Measurements from ENCODE around the gene KCTD1.

The KCTD1 gene

DNA sequence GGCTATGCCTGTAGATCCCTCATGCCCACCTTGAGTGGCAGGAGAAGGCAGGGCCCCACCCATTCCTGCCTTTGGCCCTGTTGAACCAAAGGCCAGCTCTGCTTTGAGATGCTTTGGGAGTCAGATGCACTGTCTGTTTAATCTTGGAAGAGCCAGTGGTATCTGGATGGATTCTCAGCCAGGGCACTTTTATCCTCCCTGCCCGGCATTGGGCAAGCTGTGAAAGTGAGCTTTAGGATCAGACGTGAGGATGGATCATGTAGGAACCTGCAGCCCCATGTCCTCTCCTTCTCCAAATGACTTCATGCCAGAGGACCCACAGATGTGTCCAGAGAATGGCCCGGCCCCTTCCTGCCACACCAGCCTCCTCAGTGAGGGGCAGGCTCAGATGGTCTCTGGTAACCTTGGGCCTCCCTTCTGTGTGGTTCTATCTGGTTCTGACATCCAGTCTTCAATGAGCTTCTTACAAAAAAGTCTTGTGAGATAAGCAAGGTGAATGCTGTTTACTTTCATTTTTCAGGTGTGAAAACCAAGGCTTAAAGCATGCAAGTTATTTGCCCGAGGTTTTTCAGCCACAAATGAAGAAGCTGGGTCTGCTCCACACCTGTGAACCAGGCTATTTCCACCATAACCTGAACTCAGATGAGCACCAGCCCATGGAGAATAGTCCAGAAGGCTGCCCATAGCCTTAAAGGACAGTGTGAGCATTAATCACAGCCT, 123.8 kb downstream of the KCTD1 start:
- DNase-seq = no peak

DNA sequence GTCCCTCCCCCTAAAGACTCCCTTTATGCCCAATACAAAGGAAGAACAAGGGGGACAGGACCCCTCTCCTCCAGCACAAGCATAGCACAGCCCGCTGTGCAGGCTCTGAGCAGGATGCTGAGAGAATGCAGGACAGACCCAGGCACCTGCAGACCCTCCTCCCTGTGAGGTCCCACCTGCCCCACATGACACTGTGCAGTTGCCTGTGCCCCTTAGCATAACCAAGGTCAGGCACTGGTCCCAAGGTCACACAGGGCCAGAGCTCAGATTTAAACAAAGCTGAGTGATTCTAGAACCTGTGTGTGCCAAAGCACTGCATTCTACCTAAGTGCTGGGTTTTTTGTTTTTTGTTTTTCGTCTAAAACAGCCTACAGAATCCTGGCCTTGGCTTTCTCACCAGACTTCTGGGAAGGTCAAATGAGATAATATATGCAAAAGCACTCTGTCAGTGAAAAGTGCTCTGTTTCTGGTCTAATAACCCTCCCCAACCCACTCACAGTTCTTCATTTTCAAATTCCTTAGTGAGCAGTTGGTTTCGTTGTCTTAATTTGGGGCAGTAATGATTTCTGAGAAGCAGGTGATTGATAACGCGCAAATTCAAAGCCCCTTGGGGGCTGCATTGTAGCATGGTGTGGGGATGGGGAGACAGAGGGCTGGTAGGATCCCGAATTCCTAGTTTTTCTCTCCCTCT, 125.7 kb downstream of the KCTD1 start:
- no peak for DNase-seq

DNA sequence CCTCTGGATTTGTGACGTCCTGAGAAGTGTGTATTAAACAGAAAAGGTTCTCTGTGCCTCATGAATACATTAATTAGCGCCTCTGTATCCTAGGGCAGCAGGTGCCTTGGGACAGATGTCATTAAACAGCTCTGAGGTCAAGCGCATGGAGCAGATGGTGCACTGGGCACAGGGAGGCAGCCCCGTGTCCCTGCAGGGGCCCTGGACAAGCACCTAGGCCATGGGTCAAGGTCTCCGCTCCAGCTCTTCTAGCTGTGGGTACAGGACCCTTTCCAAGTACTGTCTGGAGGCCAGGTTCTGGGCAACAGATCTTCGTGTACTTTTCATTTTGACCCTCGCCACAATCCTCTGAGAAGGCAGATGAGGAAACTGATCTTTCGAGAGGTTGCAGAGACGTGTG, 126.4 kb downstream of the KCTD1 start:
- DNase-seq = no peak

DNA sequence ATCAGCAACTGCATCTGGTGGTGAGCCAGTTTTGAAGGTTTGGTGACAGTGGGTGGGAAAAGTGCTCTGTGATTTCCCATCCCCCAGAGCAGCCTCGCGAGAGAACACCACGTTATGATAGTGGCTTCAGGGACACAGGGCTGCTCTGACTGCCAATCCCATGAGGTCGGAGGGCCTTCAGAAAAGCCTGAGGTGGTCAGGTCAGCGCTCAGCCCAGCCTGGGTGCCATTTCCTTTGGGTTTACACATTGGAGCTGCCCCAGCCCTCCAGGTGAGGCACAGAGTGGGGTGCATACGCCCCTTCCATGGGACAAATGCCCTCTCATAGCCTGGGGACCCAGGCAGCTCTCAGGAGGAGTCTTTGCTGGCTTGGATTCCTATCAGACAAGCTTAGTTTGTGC, 126.8 kb downstream of the KCTD1 start:
- DNase-seq = no peak

DNA sequence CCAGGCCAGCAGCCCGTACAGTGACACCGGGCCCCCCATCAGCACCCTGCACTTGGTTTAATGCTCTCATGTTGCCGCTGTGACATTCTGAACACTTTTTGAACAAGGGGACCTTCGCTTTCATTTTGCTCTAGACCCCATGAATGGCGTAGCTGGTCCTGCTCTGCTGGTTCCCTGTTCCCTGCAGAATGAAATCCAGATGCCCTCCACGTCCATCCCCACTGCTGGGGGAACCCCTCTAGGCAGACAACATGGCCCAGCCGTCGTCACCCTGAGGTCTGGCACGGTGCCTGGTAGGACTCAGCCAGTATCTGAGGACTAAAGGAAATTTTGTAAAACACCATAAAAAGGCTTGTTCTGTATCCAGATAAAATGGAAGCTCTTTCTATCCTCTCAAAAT, 128.6 kb downstream of the KCTD1 start:
- DNase-seq = no peak

DNA sequence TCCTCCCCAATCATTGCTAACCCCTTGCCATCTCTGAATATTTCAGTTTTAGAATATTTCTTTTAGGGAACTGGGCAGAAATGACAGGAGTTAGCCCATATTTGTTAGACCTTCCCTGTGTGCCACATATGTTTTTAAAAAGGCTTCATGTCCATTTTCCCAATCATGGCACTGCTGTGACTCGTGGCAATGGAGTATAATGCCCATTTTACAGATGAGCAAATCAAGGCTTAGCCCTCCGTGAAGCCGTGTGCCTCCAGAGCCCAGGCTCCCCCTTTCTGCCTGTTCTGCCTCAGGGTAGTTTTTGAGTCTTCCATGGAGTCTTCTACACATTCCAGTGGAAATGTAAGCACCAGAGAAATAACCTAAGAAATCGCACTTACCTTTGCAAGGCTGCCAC, 130.1 kb downstream of the KCTD1 start:
- DNase-seq = no peak

DNA sequence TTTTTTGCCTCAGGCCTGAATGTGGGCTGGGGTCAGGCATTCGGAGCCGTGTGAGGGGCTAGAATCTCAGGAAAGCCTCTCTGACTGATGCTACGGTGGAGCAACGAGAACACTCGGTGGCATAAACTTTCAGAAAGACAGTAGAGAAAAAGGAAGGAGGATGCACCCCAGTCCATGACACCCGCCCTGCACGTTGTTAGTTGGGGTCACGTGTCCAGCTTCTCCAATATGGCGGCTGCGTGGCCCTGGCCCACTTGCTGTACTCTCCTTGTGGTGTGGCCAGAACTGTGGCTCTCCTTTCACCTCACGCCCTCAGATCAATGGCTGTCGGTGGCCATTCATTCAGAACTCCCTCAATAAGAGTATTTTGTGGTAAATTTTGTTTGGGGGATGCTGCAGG, 131.2 kb downstream of the KCTD1 start:
- no peak for DNase-seq

DNA sequence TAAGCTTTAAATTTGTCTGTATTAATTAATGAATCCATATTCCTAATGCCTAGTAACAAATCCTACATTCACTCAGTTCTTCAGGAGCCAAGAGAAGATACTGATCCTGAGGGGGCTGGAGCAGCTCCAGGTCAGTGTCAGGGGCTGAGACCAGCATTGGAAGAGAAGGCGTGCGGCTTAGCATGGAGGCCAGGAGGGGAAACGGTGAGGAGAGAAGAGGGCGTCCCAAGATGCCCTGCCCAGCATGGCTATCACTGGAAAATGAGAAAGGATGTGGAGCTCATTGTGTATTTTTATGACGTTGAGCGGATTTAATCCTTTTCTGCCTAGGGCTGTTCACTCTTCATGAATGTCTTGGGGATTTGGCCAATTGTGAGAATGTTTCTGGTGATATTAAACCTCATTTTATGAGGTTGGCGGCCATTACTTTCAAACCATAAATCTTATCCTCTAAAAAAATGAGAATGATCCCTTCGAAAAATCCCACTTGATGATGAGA, 131.7 kb downstream of the KCTD1 start:
- DNase-seq = no peak

DNA sequence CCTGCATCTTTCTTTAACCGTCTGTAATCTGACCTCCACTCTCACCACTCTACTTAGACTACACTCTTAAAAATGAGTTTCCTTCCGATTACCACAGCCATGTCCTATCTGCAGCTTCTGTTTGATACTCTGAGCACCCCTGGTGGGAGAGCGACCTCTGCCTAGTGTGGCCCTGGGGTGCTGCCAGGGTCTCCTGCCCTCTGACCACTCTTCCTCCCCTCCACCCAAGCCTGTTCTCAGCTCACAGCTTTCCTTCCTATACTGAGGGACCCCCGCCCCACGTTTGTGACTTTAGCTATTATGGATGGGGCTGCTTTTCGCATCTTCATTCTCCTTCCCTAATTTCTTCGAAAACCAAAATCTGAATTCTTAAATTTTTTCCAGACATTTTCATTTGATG, 132.7 kb downstream of the KCTD1 start:
- no peak for DNase-seq

DNA sequence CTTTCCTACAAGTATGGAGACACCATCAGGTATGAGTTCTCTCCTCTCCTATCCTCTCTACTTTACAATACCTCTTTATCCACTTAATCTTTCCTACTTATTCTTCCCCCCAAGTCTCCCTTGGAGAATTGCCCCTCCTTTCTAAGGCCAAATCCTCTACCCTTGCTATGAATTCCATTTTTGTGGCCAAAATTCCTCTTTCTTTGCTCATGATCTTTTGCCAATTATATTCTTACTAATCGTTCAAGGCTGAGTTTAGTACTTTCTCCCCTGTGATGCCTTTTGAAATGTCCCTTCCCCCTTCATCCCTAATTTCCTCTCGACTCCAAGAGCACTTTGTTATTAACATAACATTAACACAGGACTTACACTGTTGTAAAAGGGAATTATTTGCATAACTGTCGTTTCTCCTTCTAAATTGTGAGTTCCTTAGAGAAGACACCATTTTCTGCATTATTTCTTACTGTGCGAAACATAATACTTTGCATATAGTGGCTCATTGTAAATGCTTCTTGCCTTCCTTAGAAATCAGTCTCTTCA, 133.4 kb downstream of the KCTD1 start:
- DNase-seq = no peak

DNA sequence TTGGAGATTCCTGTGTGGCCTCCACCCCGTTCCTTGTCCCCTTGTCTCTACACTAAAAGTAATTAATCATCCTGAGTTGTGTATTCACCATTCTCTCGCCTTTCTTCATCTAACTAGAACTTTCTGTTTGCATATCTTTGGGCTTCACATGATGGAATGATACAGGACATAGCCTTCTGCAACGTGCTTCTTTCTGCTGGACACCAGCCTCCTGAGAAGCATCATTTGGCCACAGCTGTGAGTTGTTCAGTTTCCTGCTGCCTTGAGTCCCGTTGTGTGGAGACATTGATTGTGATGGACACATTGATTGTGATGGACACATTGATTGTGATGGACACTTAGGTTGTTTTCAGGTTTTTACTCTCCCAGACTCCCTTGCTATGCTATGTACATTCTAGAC, 139.3 kb downstream of the KCTD1 start:
- DNase-seq = no peak

DNA sequence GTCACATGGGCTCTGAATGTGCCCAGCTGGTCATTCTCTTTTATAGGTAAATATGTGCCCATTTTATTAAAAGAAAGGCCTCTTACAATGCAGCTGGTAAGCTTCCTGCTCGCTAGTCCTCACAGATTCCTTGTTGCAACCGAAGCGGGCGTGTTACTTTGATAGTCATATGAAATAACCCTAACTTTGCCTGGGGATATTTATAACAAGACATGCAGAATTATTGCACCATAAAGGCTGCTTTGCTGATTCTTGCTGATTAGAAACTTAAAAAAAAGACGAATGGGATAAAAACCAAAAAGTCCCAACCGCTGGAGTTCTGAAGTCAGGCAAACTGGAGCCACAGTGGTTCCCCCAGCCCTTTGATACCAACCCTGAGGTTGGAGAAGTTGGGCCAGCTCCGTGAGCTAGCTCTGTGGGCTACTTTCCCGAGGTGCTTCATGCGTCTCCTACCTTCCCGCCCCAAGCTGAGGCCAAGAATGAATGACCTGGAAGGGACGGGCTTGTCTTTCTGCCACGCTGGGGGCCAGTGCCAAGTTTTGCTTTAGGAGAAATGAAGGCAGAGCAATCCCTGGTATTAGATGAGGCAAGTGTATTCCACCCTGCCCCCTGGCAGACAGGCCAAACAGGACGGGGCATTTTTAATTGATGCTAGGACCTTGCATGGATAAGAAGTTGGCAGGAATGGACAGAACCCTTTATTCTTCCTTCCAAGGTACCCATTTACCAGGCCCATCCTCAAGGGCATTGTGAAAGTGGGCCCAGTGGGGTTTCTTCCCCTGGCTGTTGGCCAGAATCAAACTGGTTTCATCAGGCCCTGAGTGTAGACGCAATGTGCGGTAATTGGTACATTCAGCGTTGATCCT, 140.4 kb downstream of the KCTD1 start:
- DNase-seq = peak; percentile 48

DNA sequence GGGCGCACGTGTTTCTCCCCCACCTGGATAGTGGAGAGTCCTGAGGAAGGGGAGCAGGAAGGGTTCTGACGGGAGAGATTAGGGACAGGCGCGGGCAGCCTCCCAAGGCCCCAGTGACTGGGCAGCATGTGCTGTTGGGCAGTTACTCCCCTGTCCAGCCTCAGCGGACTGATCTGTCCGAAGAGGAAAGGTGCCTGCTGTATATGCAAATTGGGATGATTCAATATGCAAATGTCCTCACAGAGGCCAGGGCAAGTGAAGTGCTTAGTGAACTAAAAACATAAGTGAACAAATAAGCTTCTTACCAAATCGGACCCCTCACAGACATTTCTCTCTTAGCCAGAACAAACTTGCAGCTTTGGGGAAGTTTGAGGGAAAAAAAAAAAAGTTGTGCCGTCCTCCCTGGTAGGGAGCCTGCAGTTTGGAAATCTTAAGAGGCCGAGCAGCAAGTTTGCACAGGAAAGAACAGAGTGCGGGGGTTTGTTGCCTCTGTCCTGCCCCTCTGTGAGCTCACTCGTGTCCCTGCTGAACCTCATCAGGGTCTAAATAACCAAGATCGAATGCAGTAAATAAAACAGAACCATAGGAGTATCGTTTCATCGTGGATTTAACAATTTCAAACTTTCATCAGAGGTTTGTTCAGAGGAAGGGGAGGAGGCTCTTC, 141.4 kb downstream of the KCTD1 start:
- no peak for DNase-seq

DNA sequence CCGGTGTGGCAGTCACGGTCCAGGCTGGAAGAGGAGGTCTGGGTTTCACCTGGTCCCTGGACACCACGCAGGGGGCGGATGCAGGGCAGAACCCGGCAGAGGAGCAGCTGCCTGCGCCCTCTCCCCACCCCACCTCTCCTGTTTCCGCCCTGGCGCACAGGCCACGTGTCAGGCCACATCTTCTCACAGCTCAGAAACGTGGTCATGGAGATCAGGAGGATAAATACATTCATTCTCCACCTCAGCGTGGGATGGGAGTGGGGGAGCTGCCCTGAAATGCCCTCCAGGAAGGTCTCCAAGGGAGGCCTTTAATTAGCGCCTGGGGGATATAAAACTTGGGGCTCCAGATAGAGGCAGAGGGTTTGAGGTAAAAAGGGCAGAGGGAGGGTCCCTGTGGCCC, 142.0 kb downstream of the KCTD1 start:
- DNase-seq = peak; percentile 49

DNA sequence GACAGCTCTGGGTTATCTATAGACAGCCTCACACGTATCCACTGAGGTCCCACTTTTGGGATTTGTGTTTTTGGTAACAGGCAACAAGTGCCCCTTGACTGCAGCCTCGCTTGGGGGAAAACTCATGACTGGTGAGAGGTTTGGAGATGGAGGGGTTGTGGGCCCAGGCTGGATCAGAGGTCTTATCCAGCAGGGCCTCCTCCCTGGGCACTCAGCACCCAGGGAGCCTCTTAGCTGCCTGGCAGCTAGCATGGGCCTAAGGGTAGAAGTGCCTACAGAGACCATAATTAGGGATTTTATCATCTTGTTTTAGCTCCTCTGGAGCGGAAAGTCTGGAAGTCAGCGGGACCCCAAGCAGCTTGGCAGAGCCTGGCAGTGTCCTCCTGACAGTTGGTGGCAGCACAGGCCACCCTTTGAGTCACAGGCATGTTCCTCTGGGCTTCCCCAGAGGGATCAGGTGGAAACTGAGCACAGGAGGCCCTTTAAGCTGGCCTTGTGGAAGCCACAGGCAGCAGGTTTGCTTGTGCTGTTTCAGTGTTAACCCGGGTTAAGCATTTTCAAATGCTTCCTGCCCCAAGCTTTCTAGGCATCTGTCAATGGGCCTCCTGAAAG, 143.1 kb downstream of the KCTD1 start:
- DNase-seq = peak; percentile 75
